WI38 (cell line): Measurements from ENCODE around the gene KIAA0040.

Experiments
- H3K4me3 ChIP-seq: 2 replicates; pipeline ENCODE4 v1.5.1; 2011; ENCODE audit warnings: low read depth, mild to moderate bottlenecking, control low read depth, low read length
- TF ChIP-seq, protein P1 (sequence below): IDR thresholded peaks from 2 replicates; pipeline ENCODE4 v1.5.1; 2012; ENCODE audit warnings: low read depth, mild to moderate bottlenecking, control low read depth, low read length

The KIAA0040 gene

DNA sequence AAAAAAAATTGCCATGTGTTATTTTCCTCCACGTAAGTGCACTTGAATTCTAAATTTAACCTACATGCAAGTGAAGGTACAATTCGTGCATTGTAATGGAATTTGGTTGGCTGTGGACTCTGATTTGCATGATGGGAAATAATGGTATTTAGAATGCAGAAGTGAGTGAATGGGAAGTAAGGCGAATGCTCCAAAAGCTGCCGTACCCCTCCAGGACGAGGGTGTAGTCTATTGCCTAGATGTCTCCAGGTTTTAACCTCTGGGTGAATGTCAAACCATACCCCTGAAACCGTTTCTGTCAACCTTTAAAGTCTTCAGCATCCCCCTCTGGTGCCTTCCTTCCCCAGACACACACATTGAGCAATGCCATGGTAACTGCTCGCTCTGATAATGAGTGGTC lies 44.5 kb downstream of the KIAA0040 start:
- TF ChIP-seq, protein P1, sequence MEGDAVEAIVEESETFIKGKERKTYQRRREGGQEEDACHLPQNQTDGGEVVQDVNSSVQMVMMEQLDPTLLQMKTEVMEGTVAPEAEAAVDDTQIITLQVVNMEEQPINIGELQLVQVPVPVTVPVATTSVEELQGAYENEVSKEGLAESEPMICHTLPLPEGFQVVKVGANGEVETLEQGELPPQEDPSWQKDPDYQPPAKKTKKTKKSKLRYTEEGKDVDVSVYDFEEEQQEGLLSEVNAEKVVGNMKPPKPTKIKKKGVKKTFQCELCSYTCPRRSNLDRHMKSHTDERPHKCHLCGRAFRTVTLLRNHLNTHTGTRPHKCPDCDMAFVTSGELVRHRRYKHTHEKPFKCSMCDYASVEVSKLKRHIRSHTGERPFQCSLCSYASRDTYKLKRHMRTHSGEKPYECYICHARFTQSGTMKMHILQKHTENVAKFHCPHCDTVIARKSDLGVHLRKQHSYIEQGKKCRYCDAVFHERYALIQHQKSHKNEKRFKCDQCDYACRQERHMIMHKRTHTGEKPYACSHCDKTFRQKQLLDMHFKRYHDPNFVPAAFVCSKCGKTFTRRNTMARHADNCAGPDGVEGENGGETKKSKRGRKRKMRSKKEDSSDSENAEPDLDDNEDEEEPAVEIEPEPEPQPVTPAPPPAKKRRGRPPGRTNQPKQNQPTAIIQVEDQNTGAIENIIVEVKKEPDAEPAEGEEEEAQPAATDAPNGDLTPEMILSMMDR, result no peak
- no peak overlapping the region for H3K4me3 ChIP-seq

DNA sequence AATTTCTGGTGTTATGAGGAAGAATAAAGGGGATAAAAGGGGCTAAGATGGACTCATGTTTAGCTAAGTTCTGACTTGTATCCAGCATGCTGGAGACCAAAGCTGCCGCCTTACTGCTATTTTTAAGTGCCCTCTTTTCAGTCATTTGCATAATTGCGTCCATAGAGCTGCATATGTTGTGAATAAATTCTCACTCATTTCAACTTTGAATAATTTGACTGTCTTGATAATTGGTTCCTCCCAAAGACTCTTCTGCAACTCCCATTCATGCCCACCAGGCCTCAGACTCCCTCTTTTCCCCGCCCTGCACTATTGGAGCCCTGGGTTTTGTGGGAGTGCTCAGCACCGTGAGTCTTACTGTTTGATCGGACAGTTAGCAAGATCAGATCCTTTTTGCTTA lies 45.0 kb downstream of the KIAA0040 start:
- TF ChIP-seq, protein P1, result no peak

DNA sequence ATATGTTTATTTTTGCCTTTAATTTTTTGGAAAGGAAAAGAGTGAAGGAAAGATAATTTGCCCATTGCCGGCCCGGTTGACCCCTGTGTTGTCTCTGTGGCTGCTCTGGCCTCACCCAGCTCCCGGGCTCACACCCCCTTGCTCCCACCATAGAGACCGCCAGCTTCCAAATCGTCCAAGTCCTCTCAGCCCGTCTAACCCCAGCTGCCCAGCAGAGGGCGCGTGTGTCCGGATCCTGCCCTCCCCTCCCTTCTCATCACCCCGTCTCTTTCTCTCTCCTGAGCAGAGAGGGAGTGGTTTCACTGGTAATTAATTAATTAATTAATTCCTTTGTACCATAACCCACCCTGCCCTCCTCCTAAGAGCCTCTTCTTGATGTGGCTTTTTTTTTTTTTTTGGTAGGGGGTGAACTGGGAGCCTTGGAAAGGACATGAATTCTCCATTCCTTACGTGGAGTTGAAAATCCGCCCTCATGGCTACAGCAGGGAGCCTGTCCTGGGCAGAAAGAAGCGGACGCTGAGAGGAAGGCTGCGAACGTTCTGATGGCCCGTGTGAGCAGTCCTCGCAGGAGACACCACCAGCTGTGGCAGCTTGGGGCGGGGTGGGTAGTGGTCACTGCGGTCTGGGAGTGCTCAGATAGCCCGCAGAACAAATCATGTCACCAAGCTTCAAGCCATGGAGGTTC lies 45.9 kb downstream of the KIAA0040 start:
- H3K4me3 ChIP-seq, result no peak overlapping the region
- TF ChIP-seq, protein P1, result peak; percentile 92

More for the DNA sequence above, 45.0 kb downstream of the KIAA0040 start:
- H3K4me3 ChIP-seq, result no peak overlapping the region

DNA sequence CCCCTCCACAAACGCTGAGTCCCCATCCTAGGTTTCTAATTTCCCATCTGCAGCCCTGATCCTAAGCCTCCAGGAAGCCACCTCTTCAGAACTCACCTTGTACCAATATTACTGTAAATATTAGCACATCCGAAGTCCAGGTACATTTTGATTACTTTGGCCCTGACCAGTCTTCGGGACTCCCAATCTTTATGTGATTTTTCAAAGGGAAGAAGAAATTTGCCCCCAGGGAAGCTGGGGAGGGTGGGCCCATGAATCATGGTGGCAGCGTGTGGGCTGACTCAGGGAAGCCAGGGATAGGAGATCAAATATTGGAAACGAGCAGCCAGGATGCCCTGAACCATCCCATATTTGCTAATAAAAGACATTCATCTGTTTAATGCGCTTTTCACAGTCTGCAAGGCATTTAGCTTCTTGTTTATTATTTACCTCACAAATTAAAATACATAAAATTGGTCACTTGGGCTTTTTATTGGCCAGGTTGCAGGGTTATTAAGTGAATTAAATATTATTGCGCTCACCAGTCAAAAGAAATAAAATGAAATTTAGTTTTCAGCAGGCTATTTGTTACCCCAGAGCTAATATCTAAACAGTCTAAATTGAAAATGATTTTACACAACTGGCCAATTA lies 46.6 kb downstream of the KIAA0040 start:
- TF ChIP-seq, protein P1, result no peak
- no peak overlapping the region for H3K4me3 ChIP-seq

DNA sequence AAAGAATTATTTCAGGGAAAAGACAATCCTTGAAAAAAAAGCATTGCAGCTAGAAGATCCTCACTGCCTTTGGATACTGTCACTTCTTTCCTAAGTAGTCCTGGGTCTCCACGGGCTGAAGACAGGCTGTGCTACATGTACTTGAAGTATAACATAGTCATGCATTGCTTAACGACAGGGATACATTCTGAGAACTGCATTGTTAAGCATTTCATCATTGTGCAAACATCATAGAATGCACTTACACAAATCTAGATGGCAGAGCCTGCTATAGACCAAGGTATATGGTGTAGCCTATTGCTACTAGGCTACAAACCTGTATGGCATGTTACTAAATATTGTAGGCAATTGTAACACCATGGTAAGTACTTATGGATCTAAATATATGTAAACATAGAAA lies 54.0 kb downstream of the KIAA0040 start:
- TF ChIP-seq, protein P1, result no peak
- no peak overlapping the region for H3K4me3 ChIP-seq

DNA sequence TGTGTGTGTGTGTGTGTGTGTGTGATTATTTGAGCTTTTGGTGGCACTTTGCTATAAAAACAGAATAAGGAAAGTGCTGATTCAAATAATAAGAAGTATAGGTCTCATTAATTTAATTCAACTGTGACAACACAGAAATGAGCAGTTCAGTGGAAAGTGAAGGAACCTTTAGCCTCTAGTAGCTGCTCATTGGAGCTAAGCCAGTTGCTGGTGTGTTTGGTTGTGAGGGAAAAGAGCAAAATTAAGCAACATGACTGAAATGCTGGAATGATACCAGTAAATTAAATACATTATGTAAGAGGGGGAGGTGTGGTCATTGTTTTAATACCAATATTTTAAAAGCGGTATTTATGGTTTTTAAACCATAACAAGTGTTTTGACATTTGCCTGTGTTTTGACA lies 55.2 kb downstream of the KIAA0040 start:
- TF ChIP-seq, protein P1, result no peak
- no peak overlapping the region for H3K4me3 ChIP-seq

DNA sequence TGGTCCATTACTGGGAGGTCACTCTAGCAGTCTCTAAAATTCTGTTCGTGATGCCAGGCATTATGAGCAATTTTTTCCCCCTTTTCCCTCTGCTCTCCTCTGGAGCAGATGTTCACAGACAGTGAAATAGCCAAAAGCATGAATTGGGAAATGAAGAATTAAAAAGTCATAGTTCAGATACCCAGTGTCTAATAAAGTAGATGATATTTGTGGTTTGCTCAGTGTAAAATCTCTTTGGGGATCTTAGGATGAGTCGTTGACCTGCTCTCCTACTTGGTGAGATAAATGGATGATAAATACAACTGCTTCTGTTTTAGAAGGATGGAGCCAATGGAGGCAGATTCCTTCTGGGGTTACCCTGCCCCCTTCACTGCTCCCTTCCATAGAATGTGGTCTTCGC lies 56.3 kb downstream of the KIAA0040 start:
- no peak overlapping the region for H3K4me3 ChIP-seq
- TF ChIP-seq, protein P1, result no peak
